HG03457 (cell line): Measurements from ENCODE around the gene MEIS3.
"Not testable (repeated sequence)": the region's sequence is repeated elsewhere in the genome, so short reads cannot be mapped to it uniquely, and the experiment has no call there.

Experiments
- ATAC-seq: cut with Tn5 transposase; IDR thresholded peaks from one replicate; pipeline ENCODE4 v1.9.1; 2021; ENCODE audit warnings: moderate number of reproducible peaks; ENCODE audit not compliant: unreplicated experiment

MEIS3 gene

DNA sequence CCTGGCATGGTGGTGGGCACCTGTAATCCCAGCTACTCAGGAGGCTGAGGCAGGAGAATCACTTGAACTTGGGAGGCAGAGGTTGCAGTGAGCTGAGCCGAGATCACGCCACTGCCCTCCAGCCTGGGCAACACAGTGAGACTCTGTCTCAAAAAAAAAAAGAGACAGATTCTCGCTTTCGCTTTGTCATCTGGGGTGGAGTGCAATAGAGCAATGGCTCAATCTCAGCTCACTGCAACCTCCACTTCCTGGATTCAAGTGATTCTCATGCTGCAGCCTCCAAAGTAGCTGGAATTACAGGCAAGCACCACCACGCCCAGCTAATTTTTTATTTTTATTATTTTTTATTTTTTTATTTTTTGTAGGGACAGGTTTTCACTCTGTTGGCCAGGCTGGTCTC, 30.6 kb downstream of the MEIS3 start:
- not testable (repeated sequence) for ATAC-seq

DNA sequence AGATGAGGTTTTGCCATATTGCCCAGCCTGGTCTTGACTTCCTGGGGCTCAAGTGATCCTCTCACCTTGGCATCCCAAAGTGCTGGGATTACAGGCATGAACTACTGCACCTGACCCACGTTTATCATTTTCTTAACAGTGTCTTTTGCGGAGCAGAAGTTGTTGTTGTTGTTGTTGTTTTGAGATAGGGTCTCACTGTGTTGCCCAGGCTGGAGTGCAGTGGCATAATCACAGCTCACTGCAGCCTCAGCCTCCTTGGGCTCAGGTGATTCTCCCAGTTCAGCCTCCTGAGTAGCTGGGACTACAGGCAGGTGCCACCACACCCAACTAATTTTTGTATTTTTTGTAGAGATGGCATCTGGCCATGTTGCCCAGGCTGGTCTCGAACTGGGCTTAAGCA, 31.7 kb downstream of the MEIS3 start:
- ATAC-seq: not testable (repeated sequence)

- not testable (repeated sequence) for ATAC-seq
These were observed 32.7 kb downstream of the MEIS3 start for GRCh38 chr19:47386582-47386981.

DNA sequence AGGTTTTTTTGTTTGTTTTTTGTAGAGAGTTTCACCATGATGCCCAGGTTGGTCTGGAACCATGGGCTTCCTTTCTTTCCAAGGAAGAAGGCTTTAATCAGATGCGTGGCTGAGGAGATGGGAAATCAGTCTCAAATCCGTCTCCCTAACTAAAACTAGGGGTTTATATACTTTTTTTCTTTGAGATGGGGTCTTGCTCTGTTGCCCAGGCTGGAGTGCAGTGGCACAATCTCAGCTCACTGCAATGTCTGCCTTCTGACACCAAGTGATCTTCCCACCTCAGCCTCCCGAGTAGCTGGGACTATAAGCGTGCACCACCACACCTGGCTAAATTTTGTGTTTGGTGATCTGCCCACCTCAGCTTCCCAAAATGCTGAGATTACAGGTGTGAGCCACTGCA, 34.8 kb downstream of the MEIS3 start:
- ATAC-seq: not testable (repeated sequence)

GRCh38 chr19:47383890-47384289, 35.4 kb downstream of the MEIS3 start:
- not testable (repeated sequence) for ATAC-seq

- ATAC-seq: no peak
These were observed 37.6 kb downstream of the MEIS3 start for GRCh38 chr19:47381653-47382279.

GRCh38 chr19:47381121-47381520, 38.2 kb downstream of the MEIS3 start:
- ATAC-seq: no peak

DNA sequence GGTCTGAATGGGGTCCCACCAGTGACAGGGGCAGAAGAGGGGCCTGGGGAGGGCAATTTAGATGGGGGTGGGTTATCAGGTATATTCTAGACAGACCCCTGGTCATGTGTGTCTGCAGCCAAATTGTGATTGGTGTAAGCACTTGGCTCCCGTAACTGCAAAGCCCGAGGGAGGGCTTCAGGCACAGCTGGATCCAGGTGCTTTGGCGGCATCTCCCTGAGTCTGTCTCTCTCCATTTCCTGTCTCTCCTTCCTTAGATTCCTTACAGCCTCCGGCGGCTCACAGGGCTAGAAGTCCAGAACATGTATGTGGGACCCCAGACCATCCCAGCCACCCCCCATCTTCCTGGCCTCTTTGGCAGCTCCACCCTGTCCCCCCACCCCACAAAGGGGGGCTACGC, 38.8 kb downstream of the MEIS3 start:
- ATAC-seq: no peak

DNA sequence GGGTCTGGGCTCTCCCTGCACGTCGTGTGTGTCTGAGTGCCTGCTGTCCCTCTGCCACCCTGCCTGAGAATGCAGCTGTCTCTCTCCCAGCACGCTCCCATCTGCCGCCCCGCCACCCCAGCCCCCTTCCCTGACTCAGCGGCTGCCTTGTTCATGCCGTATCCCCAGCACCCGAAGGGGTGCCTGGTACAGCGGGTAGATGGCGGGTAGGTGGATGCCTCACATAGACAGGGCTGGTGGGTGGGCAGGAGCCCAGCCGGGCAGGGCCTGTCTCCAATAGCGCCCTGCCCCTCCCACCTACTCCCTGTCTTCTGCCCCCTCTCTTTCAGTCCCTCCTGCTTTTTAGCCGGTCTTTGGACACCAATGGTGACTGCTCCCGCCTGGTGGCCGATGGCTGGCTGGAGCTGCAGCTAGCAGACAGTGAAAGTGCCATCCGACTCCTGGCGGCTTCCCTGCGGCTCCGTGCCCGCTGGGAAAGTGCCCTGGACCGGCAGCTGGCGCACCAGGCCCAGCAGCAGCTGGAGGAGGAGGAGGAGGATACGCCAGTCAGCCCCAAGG, 39.9 kb downstream of the MEIS3 start:
- no peak for ATAC-seq

DNA sequence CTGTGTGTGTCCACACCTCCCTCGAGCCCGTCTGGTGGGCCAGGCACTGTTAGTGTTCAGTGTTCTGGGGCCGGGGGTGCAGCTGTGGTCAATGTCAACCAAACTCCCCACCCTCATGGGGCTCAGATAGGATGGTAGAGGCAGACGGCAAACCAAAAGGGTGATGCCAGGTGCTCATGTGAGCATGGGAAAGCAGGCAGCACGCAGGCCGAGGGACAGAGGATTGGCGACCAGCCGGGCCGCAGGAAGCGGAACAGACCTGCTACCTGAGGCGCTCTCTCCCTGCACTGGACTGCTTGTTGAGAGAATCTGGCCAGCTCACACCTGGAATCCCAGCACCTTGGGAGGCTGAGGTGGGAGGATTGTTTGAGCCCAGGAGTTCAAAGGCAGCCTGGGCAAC, 41.1 kb downstream of the MEIS3 start:
- no peak for ATAC-seq

GRCh38 chr19:47377801-47378200, 41.5 kb downstream of the MEIS3 start:
- no peak for ATAC-seq

DNA sequence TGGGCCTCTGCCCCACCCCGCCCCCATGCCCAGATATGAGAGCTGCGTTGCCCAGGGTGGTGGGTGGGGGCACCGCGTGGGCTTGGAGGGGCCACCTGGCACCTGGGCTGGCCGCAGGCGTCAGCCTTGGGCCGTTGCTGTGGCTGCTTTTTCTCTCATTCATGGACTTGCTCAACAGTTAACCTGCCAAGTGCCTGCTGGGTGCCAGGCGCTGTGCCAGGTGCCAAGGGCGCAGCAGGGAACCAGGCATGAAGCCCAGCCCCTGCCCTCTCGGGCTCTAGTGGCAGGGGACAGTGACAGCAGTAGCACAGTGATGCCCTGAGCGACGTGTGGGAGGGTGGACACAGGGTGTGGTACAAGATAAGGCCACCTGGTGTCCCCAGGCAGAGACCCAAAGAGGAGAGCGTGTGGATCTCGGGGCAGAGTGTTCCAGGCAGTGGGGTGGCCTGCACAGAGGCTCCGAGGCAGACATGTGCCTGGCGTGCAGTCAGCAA, 42.1 kb downstream of the MEIS3 start:
- no peak for ATAC-seq

DNA sequence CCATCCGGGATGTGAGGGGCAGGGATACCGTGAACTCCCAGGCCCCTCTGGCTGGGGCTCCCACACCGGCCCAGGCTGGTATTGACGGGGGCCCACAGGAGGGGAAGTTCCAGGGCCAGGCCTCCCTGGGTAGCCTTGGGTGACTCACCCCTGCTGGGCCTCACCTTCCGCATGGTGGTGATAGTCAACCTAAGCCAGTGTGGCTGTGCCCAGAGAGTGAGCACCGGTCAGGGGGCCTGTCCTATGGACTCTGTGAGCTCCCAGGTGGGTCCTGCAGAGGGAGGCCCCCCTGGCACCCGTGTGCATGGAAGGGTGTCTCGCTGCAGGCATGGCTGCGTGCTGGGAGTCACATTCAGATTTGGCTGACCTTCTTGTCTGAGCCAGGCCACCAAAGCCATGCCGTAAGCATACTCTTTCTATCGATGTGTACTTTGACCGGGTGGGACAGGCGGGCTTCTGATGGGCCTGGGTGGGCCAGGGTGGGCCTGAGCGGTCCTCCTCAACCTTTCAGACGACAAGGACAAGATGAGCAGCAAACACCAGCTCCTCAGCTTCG, 42.7 kb downstream of the MEIS3 start:
- no peak for ATAC-seq

DNA sequence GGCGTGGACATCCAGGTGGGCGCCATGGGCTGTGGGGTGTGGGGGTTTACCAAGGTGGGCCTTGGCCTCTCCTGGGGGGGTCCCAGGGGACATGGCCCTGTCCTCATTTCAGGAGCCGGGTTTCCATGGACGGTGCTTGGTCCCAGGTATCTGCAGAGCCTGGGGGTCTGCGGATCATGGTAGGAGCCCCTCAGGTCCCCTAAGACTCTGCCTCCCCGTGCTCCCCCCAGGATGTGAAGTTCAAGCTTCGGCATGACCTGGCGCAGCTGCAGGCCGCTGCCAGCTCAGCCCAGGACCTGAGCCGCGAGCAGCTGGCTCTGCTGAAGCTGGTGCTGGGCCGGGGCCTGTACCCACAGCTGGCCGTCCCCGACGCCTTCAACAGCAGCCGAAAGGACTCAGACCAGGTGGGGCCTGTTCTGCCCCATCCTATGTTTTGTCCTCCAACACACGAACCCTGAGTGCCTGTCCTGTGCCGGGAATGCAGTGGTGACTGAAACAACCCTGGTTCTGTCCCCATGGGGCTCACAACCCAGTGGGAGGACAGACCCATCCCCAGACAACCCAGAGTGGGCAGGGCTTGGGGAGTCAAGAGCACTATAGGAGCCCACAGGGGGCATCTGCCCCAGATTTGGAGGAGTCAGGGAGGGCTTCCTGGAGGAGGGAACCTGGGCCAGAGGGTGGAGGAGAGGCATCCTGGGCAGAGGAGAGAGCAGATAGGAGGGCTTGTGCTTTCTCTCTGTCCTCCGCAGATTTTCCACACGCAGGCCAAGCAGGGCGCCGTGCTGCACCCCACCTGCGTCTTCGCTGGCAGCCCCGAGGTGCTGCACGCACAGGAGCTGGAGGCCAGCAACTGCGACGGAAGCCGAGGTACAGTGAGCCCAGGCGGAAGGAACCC, 43.4 kb downstream of the MEIS3 start:
- no peak for ATAC-seq

DNA sequence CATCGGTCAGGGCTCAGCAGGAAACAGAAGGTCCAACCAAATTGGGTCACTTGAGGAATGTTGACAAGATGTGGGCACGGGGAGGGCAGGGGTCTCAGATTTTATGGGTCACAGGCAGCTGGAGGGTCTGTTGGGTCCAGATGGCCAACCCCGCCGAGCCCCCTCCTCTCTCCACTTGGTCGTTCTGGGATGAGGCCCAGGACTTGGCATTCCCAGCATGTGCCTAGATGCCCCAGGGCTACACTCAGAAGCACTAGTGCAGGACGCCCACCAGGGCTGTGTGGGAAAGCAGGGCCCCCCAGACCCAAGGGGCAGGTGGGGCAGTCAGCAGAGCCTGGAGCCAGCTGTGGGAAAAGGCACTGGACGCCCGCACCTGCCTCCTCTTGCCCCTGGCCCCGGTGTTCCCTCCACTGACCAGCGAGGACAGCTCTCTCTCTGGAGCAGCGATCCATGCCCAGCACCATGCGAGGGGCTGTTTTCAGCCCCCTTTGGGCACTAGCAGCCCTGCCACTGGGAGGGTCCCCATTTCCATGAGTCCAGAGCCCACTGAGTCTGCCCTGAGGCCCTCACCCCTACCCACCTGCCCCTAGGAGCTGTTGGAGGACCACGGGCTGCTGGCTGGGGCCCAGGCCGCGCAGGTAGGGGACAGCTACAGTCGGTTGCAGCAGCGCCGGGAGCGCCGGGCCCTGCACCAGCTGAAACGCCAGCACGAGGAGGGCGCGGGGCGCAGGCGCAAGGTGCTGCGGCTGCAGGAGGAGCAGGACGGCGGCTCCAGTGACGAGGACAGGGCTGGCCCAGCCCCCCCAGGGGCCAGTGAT, 44.2 kb downstream of the MEIS3 start:
- no peak for ATAC-seq

GRCh38 chr19:47373246-47374240, 45.8 kb downstream of the MEIS3 start:
- ATAC-seq: no peak

DNA sequence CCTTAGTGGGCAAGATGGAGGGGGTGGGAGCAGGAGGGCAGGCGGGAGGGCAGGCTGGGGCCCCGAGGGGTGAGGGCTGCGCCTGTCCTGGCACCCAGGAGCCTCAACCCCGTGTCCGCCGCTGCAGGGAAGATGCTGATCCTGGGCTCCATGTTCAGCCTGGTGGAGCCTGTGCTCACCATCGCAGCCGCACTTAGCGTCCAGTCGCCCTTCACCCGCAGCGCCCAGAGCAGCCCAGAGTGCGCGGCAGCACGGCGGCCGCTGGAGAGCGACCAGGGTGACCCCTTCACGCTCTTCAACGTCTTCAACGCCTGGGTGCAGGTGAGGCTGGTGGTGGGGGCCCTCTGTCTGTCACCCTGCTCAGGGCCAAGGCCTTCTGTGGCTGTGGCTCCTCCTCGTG, 46.7 kb downstream of the MEIS3 start:
- ATAC-seq: no peak

DNA sequence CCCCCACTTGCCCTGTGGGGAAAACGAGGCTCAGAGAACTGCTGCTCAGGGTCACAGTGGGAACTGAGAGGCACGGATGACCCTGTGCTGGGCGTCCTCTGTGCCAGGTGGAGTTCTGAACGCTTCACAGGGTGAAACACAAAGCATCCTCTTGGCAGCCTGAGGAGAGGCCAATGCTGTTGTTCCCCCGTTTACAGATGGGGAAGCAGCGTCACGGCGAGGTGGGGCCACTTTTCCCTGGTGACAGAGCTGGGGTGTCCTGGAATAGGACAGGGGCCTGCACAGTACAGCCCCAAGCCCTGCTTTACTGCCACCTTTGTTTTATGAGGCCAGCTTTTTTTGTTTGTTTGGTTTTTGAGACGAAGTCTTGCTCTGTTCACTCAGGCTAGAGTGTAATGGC, 48.1 kb downstream of the MEIS3 start:
- ATAC-seq: no peak

DNA sequence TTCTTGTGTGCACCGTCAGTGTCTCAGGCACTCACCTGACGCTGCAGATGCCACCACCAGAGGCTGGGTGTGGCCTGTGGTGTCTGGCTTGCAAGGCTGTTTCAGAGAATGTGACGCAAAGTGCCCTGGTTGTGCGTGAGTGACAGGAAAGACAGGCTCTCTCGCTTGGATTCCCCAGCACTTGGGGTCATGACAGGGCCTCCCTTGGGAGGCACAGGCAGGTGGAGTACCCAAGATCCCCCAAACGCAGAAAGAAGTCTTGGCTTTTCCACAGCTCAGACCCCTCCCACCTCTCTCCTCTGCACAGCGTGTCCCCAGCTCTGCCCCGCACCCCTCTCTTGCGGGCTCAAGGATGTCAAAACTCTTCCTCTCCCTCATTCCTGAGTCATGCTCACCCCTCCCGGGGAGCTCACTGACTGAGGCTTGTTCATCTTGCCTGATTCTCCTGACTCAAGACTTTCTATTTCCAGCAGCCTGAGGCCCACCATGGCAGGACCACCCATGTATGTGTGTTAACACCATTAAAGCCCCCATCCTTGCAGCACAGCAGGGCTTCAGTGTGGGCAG, 49.2 kb downstream of the MEIS3 start:
- no peak for ATAC-seq
